K562 (cell line): Measurements from ENCODE around the gene NANS. TPM values are rescaled to one million over a fixed set of nuclear protein-coding genes. Genes with fewer than 3 reads are reported as not detected.
A peak's percentile ranks its signal among the peaks of the same experiment; 100 is the strongest.

Experiments used
- BRF1 ChIP-seq: IDR thresholded peaks from 3 replicates; pipeline ENCODE4 v1.6.1; 2011; ENCODE audit warnings: borderline replicate concordance, mild to moderate bottlenecking; ENCODE audit not compliant: insufficient read length; ENCODE audit errors: extremely low read depth
- CSDE1 ChIP-seq, 2 experiments: fragments of 450-650 bp; IDR thresholded peaks; 2 replicates each; pipeline ENCODE4 v1.6.1; 2016; ENCODE audit warnings: mild to moderate bottlenecking in 1 of 2
- GATA2 ChIP-seq: sonication (generic); formaldehyde crosslinking; IDR thresholded peaks from 2 replicates; pipeline ENCODE4 v1.4.0; 2020; ENCODE audit warnings: mild to moderate bottlenecking, missing genetic modification reagents
- HIVEP1 ChIP-seq: fragments of 250-450 bp; sonication (Bioruptor Pico); IDR thresholded peaks from 2 replicates; pipeline ENCODE4 v1.4.0; 2020; ENCODE audit warnings: mild to moderate bottlenecking
- MAFF ChIP-seq: IDR thresholded peaks from 2 replicates; pipeline ENCODE4 v1.6.1; 2012; ENCODE audit warnings: low read length, improper control_type of control experiment
- MYNN ChIP-seq, 2 experiments: sonication (generic); formaldehyde crosslinking in 1 of 2; IDR thresholded peaks; 2 replicates each; pipeline versions ENCODE4 v1.5.0 to v1.6.1; 2016 to 2020; ENCODE audit warnings: antibody characterized with exemption in 1 of 2, missing genetic modification reagents in 1 of 2
- NR1H2 ChIP-seq: sonication (generic); formaldehyde crosslinking; IDR thresholded peaks from 2 replicates; pipeline ENCODE4 v1.4.0; 2020; ENCODE audit warnings: mild to moderate bottlenecking, missing genetic modification reagents
- PHF8 ChIP-seq: fragments of 200-600 bp; sonication (generic); IDR thresholded peaks from 2 replicates; pipeline ENCODE4 v1.6.1; 2012; ENCODE audit warnings: mixed run types, mild to moderate bottlenecking, inconsistent platforms, low read length, moderate library complexity, borderline replicate concordance
- PTBP1 ChIP-seq: fragments of 200-400 bp; formaldehyde crosslinking; IDR thresholded peaks from 2 replicates; pipeline ENCODE4 v1.6.1; 2017; ENCODE audit warnings: low read depth, low read length
- SMARCE1 ChIP-seq: fragments of 450-650 bp; IDR thresholded peaks from 2 replicates; pipeline ENCODE4 v1.7.1; 2016; ENCODE audit warnings: mild to moderate bottlenecking
- SRSF3 ChIP-seq: fragments of 200-400 bp; formaldehyde crosslinking; IDR thresholded peaks from 2 replicates; pipeline ENCODE4 v1.6.1; 2016; ENCODE audit warnings: mild to moderate bottlenecking, low read length, moderate library complexity; ENCODE audit not compliant: insufficient read depth
- STAT5A ChIP-seq: IDR thresholded peaks from 2 replicates; pipeline ENCODE4 v1.6.1; 2012; ENCODE audit warnings: low read length, inconsistent platforms, borderline replicate concordance
- TAF7 ChIP-seq: fragments of 450-650 bp; IDR thresholded peaks from 2 replicates; pipeline ENCODE4 v1.6.1; 2016; ENCODE audit warnings: missing genetic modification characterization, missing compliant biosample characterization
- TOE1 ChIP-seq, 2 experiments: fragments of 450-650 bp in 1 of 2; sonication (generic) in 1 of 2; formaldehyde crosslinking in 1 of 2; IDR thresholded peaks; 2 replicates each; pipeline versions ENCODE4 v1.7.1 to v1.8.0; 2016 to 2022; ENCODE audit warnings: borderline replicate concordance in 2 of 2, mild to moderate bottlenecking in 2 of 2, antibody characterized with exemption in 1 of 2, inconsistent platforms in 1 of 2, low read depth in 1 of 2, missing genetic modification reagents in 1 of 2, moderate library complexity in 1 of 2
- ZBTB17 ChIP-seq: fragments of 450-650 bp; formaldehyde crosslinking; IDR thresholded peaks from 2 replicates; pipeline ENCODE4 v1.4.0; 2020; ENCODE audit warnings: mild to moderate bottlenecking
- ZNF239 ChIP-seq: fragments of 250-450 bp; sonication (Bioruptor Pico); IDR thresholded peaks from 2 replicates; pipeline ENCODE4 v1.4.0; 2020; ENCODE audit warnings: mild to moderate bottlenecking
- ZNF311 ChIP-seq: fragments of 250-450 bp; sonication (Bioruptor Pico); IDR thresholded peaks from 2 replicates; pipeline ENCODE4 v1.4.0; 2020; ENCODE audit warnings: mild to moderate bottlenecking, moderate library complexity
- ZNF41 ChIP-seq: fragments of 250-450 bp; sonication (Bioruptor Pico); conservative IDR thresholded peaks from 2 replicates; pipeline ENCODE4 v1.4.0; 2020; ENCODE audit warnings: mild to moderate bottlenecking
- ZNF584 ChIP-seq: fragments of 200-800 bp; sonication (Bioruptor generic); IDR thresholded peaks from 2 replicates; pipeline ENCODE4 v1.6.1; 2016; ENCODE audit warnings: low read depth, mild to moderate bottlenecking, missing genetic modification characterization, missing compliant biosample characterization
- ZNF586 ChIP-seq: fragments of 450-650 bp; formaldehyde crosslinking; conservative IDR thresholded peaks from 2 replicates; pipeline ENCODE4 v1.4.0; 2020; ENCODE audit warnings: mild to moderate bottlenecking, moderate library complexity
- ZSCAN29 ChIP-seq: fragments of 450-650 bp; IDR thresholded peaks from 2 replicates; pipeline ENCODE4 v1.6.1; 2017
- polyA plus RNA-seq, 8 experiments: library from polyadenylated mRNA; depleted of rRNA in 4 of 8; stranded (reverse) in 5 of 8; unstranded in 3 of 8; fragments of >200 nt; fragmentation: Nextera tagmentation in 2 of 8; fragmentation: Illumina TruSeq in 1 of 8; extraction: Ambion mirVana in 2 of 8; extraction: Trizol in 1 of 8; gene quantifications; 2 replicates each; pipeline versions ENCODE4 v1.2.1 to v1.2.3, GENCODE V29; 2011 to 2014; ENCODE audit warnings: inconsistent platforms in 1 of 8, missing spikeins in 1 of 8
- total RNA-seq, 7 experiments: library from RNA; depleted of rRNA in 6 of 7; stranded (reverse); fragments of >200 nt in 6 of 7; fragmentation: Illumina TruSeq in 2 of 7; extraction: Trizol in 2 of 7; gene quantifications; 2 replicates each; pipeline versions ENCODE4 v1.2.1 to v1.2.3, GENCODE V29; 2011 to 2021; ENCODE audit warnings: low replicate concordance in 1 of 7
- TF ChIP-seq, protein P1 (sequence below): fragments of 450-650 bp; IDR thresholded peaks from 2 replicates; pipeline ENCODE4 v1.6.1; 2018; ENCODE audit warnings: mild to moderate bottlenecking, low read depth; ENCODE audit not compliant: partially characterized antibody
- TF ChIP-seq, protein P2 (sequence below): fragments of 250-450 bp; sonication (Bioruptor Pico); IDR thresholded peaks from 2 replicates; pipeline ENCODE4 v1.5.0; 2021
- TF ChIP-seq, protein P3 (sequence below): sonication (generic); formaldehyde crosslinking; IDR thresholded peaks from 2 replicates; pipeline ENCODE4 v1.8.0; 2022; ENCODE audit warnings: mild to moderate bottlenecking, missing genetic modification reagents, borderline replicate concordance

Gene NANS
- total and polyA plus RNA-seq, 9 of the 15 experiments (the other 6 are each of a cell fraction or from before 2014, with no cell fraction given), result 37.1 to 181 (median 137) TPM

DNA sequence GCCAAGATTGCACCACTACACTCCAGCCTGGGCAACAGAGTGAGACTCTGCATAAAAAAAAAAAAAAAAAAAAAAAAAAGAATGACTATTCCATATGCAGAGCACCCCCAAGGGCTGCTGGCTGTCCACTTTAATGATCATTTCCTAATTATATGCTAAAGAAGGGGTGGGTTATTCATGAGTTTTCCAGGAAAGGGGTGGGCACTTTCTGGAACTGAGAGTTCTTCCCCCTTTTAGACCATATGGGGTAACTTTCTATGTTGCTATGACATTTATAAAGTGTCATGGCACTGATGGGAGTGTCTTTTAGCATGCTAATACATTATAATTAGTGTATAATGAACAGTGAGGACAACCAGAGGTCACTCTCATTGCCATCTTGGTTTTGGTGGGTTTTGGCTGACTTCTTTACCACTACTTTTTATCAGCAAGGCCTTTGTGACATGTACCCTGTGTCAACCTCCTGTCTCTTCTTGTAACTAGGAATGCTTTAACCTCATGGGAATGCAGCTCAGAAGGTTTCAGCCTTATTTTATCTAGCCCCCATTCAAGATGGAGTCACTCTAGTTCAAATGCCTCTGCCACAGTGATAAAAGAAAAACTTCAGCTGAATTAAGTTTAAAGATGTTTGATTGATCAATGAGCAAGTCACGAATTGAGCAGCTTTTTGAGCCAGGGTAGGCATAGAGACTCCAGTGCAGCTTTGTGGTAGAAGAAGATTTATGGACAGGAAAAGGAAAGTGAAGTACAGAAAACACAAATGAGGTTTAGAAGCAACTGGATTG lies 7.1 kb upstream of the NANS start (continued):
- TF ChIP-seq, protein P1, sequence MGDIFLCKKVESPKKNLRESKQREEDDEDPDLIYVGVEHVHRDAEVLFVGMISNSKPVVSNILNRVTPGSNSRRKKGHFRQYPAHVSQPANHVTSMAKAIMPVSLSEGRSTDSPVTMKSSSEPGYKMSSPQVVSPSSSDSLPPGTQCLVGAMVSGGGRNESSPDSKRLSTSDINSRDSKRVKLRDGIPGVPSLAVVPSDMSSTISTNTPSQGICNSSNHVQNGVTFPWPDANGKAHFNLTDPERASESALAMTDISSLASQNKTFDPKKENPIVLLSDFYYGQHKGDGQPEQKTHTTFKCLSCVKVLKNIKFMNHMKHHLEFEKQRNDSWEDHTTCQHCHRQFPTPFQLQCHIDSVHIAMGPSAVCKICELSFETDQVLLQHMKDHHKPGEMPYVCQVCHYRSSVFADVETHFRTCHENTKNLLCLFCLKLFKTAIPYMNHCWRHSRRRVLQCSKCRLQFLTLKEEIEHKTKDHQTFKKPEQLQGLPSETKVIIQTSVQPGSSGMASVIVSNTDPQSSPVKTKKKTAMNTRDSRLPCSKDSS, result no peak
- TF ChIP-seq TOE1 (IDR thresholded peaks at IDR 0.05; ENCODE audit: borderline replicate concordance) (no peak), TOE1 (CRISPR knock-in tag; IDR thresholded peaks at IDR 0.05; ENCODE audit: borderline replicate concordance, low read depth) (no peak), GATA2 (CRISPR knock-in tag) (no peak), ZBTB17 (CRISPR knock-in tag) (peak; percentile 77), SMARCE1 (no peak), ZNF41 (peak; percentile 75; the same call in 1 of the 2 replicates), STAT5A (peak; percentile 85), ZNF311 (peak; percentile 92), TAF7 (peak; percentile 71), ZNF584 (no peak), HIVEP1 (no peak), ZNF239 (peak; percentile 57), ZNF586 (no peak), NR1H2 (CRISPR knock-in tag) (no peak), MAFF (no peak), CSDE1 (IDR thresholded peaks at IDR 0.05) (no peak), PTBP1 (no peak), PHF8 (no peak), MYNN (IDR thresholded peaks at IDR 0.05) (no peak), MYNN (CRISPR knock-in tag; IDR thresholded peaks at IDR 0.05) (no peak), ZSCAN29 (no peak), SRSF3 (no peak), BRF1 (no peak)
- TF ChIP-seq, protein P2, sequence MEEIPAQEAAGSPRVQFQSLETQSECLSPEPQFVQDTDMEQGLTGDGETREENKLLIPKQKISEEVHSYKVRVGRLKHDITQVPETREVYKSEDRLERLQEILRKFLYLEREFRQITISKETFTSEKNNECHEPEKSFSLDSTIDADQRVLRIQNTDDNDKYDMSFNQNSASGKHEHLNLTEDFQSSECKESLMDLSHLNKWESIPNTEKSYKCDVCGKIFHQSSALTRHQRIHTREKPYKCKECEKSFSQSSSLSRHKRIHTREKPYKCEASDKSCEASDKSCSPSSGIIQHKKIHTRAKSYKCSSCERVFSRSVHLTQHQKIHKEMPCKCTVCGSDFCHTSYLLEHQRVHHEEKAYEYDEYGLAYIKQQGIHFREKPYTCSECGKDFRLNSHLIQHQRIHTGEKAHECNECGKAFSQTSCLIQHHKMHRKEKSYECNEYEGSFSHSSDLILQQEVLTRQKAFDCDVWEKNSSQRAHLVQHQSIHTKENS (CRISPR knock-in tag), result no peak
- TF ChIP-seq, protein P3, sequence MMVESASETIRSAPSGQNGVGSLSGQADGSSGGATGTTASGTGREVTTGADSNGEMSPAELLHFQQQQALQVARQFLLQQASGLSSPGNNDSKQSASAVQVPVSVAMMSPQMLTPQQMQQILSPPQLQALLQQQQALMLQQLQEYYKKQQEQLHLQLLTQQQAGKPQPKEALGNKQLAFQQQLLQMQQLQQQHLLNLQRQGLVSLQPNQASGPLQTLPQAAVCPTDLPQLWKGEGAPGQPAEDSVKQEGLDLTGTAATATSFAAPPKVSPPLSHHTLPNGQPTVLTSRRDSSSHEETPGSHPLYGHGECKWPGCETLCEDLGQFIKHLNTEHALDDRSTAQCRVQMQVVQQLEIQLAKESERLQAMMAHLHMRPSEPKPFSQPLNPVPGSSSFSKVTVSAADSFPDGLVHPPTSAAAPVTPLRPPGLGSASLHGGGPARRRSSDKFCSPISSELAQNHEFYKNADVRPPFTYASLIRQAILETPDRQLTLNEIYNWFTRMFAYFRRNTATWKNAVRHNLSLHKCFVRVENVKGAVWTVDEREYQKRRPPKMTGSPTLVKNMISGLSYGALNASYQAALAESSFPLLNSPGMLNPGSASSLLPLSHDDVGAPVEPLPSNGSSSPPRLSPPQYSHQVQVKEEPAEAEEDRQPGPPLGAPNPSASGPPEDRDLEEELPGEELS (CRISPR knock-in tag), result no peak
